SHP77 treated with DMSO at 0.1 percent for 48 hours (cell line): Measurements from ENCODE around the gene ADGRV1.

Experiments
- DNase-seq: peaks from one replicate; lab custom pipeline; 2025; lab: John Stamatoyannopoulos, UW

Gene ADGRV1

DNA sequence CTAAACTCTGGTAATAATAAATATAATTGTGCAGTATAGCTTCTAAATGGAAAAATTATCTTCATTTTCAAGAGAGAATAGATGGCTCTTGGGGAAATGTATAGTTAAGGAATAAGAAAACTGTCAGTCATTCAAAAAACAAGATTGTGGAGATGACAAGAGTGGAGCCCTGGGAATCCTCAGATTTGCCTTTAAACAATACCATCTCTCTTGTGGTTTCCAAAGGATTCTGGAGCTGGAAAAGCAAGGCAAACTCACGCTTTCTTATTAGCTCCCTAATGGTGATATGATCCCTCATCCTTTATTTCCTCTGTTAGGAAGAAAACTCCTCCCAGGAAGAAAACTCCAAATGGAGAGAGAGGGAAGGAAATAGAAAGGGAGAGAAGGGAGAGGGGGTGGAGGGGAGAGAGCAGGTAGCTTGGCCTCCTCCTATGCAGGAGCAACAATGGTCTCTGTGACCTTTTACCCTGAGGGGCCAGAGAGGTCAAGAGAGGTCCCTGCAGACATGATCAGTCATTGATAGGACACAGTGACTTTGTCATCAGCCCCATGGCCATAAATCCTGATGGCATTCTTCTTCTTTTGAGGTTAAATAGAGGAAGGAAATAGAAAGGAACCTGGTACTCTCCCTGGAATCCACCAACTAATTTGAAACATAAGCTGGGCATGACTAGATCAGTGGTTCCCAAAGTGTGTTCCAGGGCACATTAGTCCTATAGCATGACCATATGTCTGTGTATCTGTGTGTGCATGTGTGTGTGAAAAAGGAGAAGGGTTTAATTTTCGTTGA lies 512.4 kb downstream of the ADGRV1 start:
- DNase-seq: no peak

DNA sequence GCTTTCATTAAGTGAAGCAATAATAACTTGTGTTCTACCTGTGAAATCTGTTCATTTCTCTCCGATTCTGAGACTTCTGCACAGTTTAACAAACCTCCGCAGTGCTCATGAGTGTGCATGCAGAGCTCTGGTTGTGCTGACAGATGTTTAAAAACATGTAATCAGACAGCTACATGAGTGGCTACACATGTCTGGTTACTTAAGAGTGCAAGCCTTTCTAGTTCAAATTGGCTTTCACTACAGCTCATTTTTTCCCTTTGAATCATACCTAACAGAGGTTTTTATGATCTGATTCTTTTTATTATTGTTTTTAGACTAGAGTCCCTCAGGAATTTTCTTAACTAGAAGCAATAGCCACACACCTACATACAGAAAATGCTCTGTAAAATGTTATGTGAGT lies 514.3 kb downstream of the ADGRV1 start:
- DNase-seq: no peak

DNA sequence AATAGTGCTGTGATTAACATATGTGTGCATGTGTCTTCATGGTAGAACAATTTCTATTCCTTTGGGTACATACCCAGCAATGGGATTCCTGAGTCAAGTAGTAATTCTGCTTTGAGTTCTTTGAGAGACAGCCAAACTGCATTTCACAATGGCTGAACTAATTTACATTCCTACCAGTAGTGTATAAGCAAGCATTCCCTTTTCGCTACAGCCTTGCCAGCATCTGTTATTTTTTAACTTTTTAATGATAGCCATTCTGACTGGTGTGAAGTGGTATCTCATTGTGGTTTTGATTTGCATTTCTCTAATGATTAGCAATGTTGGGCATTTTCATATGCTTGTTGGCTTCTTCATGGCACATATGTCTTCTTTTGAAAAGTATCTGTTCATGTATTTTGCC lies 516.0 kb downstream of the ADGRV1 start:
- no peak for DNase-seq

DNA sequence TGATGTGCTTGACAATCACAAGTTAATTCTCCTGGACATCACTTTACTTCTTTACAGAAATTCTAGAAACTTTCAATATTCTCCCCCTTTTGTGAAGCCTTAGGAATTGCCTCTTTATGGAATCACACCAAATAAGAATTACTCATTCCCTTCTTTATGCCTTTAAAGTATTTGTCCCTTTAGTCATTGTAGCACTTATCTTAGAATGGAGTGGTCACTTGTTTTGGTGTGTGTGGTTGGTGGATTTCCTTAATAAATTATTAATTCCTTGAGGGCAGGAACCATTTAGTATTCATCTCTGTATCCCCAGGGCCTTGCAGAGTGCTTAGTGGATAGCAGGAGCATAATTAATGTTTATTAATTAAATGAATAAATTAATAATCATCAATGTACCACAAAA lies 517.5 kb downstream of the ADGRV1 start:
- DNase-seq: no peak

DNA sequence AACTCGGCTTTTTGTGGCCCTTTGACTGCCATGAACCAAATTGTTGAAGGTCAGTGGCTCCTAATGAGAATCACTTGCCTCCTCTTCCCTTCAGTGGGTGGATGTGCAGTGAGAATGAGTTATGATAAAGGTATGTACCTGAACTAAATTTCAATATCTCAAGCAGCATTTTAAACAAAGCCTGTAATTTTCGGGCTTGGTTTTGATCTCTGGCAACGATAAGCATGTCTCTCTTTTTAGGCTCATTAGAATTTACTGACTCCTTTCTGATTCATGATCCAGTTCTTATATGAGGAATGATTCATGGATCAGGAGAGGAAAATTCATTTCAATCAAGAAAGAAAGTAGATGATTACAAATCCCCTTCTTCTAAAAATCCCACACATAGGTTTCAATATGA lies 519.0 kb downstream of the ADGRV1 start:
- no peak for DNase-seq

DNA sequence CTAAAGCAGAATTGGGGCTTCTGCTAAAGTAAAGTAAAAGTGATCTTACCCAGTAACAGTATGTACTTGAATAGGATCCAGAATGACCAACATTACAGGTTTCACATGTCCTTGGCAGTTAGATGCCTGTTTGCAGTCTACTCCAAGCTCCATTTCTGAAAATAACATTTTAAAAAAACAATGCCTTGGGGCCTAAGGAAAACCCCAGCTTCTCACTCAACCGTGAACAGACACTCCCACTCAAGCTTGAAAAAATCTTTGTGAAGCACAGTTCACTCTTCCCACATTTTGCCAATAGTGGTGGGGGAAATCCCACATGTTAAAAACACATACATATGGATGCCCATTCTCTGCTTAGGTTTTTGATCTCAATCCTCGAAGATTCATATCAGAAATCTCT lies 520.4 kb downstream of the ADGRV1 start:
- DNase-seq: no peak

DNA sequence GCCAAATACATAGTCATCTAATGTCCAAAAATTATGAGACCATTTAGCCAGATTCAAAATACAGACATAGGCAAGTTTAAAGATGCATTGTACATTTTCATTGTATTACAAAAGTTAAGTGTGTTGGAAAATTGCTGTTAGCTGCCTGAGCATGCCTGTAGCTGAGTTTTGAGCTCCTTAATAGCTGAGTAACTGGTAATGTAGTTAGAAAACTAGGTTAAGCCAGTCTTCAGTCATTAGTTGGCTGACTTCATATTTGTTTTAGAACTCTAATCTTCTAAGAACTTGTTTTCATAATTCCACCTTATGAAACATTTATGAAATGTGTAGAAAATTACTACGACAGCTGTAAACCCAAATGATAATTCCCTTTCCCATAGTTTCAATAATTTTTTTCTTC lies 531.2 kb downstream of the ADGRV1 start:
- no peak for DNase-seq

DNA sequence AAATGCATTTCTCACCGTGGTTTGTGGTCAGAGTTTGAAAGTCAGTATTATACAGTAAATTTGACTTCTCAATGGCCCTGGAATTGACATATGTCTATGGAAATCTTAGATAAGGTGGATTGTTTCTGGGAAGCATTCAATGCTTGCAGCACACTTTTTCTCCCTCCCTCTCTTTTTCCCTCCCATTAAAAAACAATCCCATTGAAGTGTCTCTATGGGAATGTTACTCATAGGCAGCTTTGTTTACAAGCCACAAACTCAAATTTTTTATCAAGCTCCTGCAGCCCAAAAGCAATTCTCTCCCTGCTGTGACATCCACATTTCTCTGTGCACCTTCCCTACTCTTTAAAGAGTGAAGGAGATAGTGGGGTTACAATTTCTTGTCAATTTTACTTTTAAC lies 532.4 kb downstream of the ADGRV1 start:
- no peak for DNase-seq

DNA sequence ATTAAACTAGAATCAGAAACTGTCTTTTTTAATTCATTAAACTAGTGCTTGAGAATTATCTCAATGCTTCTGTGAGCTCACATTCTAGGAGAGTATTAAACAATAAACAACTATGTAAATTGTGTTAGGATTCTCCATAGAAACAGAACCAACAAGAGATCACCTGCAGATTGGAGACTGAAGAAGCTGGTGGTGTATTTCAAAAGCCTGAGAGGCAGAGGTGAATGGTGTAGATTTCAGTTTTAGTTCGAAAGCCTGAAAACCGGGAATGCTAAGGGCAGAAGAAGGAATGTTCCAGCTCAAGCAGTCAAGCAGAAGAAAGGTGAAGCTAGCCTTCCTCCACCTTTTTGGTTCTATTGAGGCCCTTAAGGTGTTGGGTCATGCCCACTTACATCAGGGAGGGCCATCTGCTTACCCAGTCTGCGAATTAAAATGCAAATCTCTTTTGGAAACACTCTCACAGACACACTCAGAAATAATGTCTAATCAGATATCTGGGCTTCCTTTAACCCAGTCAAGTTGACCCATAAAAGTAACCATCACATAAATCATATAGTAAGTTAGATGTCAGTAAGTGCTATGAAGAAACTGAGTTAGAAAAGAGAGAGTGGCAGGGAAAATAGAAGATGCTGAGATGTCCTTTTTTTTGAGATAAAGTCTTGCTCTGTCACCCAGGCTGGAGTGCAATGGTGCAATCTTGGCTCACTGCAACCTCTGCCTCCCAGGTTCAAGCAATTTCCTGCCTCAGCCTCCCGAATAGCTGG lies 533.1 kb downstream of the ADGRV1 start:
- DNase-seq: no peak

DNA sequence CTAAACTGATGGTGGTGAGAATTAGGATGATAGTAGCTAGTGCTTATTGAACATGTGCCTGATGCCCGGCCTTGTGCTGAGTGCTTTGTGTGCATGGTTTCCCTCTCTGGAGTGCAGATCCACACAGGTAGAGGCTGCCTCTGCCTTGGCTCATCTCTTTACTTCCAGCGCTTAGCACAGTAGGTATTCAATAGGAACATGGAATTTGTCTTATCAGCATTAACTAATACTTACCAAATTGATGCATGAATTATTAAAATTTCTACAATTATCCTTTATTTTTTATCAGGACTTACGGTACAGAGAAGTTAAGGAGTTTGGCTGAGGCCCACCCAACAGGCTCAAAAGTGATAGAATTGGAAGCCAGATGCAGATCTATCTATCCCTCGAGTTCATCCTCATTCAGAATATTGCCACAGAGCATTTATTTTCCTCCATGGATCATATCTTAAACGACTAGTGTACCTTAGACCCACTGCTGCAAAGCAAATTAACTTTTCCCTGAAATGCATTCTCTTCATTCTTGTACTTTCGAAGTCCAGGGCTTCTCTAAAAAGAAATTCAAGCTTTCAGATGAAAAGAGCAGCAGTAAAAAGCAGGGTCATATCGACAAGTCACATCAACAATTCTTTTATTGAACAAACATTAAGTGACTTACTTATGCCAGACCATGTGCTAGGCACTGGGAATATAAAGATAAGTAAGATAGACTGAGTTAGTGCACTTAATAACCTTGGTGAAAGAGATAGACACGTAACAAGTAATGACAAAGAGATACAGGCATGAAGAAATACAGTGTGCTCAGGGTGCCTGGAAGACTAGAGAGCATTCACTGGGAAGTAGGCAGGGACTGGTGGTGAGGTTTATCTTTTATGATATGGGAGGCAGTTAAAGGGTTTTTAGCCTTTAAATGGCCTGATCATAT lies 534.5 kb downstream of the ADGRV1 start:
- DNase-seq: no peak

DNA sequence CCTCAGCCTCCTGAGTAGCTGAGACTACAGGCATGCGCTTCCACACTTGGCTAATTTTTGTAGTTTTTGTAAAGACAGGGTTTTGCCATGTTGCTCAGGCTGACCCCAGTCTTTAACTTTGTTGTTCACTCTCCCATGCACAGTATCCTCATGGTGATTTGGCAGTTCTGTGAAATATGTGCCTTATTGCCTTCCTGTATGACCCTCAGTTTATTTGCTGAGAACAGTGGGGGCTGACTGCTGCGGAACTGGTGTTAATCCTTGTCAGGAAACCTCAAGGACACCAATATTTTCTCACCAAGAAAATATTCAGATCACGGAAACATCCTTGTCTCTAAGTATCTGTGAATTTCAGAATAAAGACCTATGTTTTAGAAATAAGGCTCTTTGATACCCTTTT lies 536.7 kb downstream of the ADGRV1 start:
- DNase-seq: no peak

DNA sequence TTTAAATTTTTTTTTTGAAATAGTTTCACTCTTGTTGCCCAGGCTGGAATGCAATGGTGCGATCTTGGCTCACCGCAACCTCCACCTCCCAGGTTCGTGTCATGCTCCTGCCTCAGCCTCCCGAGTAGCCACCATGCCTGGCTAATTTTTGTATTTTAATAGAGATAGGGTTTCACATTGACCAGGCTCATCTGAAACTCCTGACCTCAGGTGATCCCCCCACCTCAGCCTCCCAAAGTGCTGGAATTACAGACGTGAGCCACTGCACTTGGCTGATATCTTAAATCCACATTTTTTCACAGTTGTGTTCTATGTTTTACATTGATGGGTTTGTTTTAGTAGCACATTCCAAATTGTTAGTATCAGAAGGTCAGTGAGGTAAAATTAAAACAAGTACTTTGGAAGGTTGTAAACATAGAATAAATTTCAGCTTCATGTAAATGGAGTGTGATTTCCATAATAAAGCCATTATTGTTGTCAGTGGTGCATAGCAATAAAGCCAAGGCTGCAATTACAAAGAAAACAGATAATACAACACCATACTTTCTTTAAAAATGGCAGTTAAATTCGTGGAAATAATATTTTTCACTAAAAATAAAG lies 537.3 kb downstream of the ADGRV1 start:
- DNase-seq: no peak

DNA sequence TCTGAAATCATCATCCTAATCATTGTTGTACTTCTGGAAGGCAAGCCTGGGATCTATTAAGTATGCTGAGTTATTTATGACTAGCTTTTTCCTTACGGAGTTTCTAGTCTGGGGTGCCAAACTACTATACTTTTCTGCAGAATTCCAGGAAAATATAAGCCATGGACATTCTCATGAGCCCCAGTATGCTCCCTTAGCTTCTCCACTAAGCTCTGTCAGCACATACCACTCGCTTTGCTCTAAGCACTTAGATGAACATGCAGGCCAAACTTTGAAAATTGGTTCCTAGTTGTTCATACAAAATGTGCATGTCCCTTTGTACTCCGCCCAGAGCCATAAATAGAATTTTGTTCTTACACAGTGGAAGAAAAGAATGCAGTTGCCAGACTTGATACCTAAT lies 539.9 kb downstream of the ADGRV1 start:
- no peak for DNase-seq

DNA sequence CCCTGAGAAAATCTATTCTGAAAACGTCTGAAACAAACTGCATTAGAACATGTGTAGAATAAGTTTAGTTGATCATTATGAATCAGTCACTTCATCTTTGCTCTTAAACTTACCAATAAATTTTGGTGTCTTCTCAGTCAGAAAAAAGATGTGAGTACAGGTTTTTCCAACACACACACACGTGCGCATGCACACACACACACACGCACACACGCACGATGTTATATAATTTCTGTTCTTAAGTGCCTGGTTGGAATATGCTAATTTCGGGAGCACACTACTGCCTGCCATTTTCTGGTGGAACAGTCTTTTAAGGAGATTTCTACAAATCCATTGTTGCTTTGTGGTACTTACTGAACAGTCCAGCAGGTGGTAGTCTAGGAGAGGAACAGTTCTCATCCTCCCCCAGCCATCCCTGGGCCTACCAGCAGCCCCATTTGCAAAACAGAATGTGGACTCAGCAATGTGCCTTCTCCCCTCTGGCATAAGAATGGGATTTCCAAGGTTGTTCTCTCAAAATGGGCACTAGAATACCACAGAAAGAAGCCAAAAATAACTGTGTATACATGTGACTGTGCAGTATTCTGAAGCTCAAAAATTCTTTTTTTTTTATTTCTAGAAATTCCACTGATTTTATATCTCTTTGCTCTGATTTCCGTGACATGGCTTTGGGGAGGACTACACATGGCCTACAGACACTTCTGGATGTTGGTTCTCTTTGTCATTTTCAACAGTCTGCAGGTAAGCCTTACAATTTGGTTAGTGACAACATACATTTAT lies 543.2 kb downstream of the ADGRV1 start:
- DNase-seq: peak; percentile 1

DNA sequence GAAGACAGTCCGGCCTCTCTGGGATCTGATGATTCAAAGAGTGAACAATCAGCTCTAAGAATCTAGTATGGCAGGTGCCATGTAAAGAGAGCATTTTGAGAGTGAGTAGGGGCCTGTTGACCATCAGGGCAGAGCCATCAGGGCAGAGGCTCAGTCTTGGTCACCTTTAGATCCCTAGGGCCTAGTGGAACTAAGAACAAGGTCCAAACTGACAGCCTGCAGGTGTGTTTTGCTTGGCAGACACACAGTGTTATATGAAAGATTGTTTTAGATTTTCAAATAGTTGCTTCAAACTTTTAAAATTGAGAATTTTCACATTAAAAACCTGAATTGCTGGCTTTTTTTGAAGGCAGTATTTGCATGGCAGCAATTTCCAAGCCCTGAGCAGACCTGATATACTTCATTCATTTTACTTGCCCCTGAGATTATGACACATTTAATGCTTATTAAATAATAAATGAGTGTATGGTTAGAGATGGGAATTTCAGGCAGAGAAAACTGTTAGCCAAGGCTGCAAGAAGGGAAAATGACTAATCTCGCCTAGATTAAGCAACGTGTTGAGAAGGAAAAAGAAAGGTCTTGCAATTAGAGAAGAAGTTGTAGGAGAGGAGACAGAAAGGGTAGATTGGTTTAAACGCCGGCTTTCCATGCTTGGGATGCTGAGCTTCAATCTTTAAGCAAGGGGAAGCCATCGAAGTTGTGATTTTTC lies 544.9 kb downstream of the ADGRV1 start:
- no peak for DNase-seq

DNA sequence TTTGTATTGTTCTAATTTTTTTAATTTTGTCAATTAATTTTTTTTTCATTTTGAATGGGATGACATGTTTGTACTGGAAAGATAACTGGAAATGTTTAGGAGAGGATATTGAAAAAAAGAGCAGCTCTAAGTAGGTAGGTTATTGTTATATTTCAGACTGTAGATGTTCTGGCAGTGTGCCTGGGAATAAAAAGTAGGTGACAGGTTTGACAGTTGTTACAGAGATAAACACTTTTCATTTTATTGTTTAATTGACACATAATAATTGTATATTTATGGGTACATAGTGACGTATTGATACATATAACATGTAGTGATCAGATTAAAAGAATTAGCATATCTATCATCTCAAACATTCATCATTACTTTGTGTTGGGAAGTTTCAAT lies 545.5 kb downstream of the ADGRV1 start:
- DNase-seq: no peak

DNA sequence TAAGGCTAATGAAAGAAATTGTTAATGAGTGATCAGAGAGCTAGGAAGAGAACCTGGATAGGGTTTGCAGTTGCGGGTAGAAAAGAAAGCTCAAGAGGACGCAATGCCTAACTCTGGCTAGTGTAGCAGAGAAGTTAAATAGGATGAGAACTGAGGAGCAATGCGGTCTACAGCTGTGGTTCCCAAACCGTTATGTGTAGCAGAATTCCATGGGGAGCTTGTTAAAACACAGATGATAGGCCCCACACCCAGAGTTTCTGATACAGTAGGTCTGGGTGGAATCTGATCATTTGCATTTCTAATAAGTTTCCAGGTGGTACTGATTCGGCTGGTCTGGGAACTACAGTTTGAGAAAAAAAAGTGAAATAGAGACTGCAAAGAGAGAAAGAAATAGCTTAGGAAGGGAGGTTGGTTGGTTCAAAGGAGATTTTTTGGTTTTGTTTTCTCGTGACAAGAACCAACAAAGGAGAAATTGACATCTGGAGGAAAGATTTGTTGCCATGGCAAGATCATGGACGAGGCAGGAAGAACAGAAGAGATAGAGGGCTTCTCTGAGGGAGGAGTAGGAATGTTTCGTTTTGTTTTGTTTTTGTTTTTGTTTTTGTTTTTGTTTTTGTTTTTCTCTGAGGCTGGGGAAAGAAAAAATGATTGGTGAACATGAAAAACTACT lies 548.4 kb downstream of the ADGRV1 start:
- DNase-seq: no peak

DNA sequence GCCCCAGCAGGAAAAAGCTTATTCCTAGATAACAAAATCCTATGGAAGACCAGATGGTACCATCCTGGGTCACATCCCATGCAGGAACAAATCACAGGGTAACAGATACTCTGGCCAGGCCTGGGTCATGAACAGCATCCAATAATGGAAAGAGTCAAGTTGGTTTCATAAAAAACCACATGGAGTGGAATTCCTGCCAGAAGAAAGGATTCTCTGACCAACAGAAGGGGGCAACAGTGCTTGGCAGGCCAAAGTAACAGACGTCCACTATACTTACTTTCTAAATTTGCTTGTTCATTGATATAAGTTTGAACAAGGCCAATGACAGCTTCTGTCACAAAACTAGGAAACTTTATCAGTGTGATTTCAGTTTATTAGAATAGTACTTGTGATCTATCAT lies 551.0 kb downstream of the ADGRV1 start:
- no peak for DNase-seq

DNA sequence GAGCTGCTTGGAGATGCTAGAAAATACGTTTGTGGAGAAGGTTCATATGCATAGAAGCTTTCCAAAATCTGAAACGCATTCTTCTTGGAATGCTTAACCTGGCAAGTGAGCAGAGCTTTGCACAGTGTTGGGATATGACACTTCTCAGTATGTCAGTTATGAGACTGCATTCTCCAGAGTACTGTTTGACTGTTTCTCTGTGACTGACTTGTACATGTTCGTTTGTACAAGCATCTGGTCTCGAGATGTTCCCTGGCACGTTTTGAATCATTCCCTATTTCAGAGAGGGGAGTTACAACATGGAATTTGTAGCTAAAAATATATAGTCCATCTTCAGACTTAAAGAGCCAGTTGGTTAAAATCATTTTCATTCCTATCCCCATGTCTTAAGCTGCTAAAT lies 552.1 kb downstream of the ADGRV1 start:
- no peak for DNase-seq
